GM10847 (cell line): ENCODE data around the gene TP73.

Experiments used
- POLR2A ChIP-seq: IDR thresholded peaks from 2 replicates; pipeline ENCODE4 v1.6.1; 2011; ENCODE audit not compliant: insufficient read length; ENCODE audit errors: extremely low read depth

TP73 gene

GRCh38 chr1:3695326-3696217, 43.3 kb downstream of the TP73 start:
- no peak for TF ChIP-seq POLR2A

- TF ChIP-seq POLR2A = no peak
Measured at GRCh38 chr1:3696689-3697088, 44.4 kb downstream of the TP73 start.

GRCh38 chr1:3697104-3697503, 44.8 kb downstream of the TP73 start:
- no peak for TF ChIP-seq POLR2A

GRCh38 chr1:3697810-3698209, 45.5 kb downstream of the TP73 start:
- no peak for TF ChIP-seq POLR2A

GRCh38 chr1:3698660-3699408, 46.5 kb downstream of the TP73 start:
- no peak for TF ChIP-seq POLR2A

GRCh38 chr1:3699596-3699995, 47.3 kb downstream of the TP73 start:
- TF ChIP-seq POLR2A = no peak

- no peak for TF ChIP-seq POLR2A
Measured at GRCh38 chr1:3700631-3701030, 48.3 kb downstream of the TP73 start.

GRCh38 chr1:3702528-3702927, 50.2 kb downstream of the TP73 start:
- TF ChIP-seq POLR2A = no peak

GRCh38 chr1:3702990-3703728, 50.8 kb downstream of the TP73 start:
- TF ChIP-seq POLR2A = no peak

- TF ChIP-seq POLR2A = no peak
Measured at GRCh38 chr1:3703786-3704371, 51.6 kb downstream of the TP73 start.

- TF ChIP-seq POLR2A = no peak
Measured at GRCh38 chr1:3705341-3705950, 53.1 kb downstream of the TP73 start.

GRCh38 chr1:3706651-3707297, 54.5 kb downstream of the TP73 start:
- TF ChIP-seq POLR2A = no peak

GRCh38 chr1:3707298-3707938, 55.1 kb downstream of the TP73 start:
- TF ChIP-seq POLR2A = no peak

- TF ChIP-seq POLR2A = no peak
Measured at GRCh38 chr1:3707939-3708328, 55.6 kb downstream of the TP73 start.
